Measurements from ENCODE around the gene RIGI.
A peak's percentile ranks its signal among the peaks of the same experiment; 100 is the strongest.
"Not testable (repeated sequence)": the region's sequence is repeated elsewhere in the genome, so short reads cannot be mapped to it uniquely, and the experiment has no call there.

The RIGI gene

DNA sequence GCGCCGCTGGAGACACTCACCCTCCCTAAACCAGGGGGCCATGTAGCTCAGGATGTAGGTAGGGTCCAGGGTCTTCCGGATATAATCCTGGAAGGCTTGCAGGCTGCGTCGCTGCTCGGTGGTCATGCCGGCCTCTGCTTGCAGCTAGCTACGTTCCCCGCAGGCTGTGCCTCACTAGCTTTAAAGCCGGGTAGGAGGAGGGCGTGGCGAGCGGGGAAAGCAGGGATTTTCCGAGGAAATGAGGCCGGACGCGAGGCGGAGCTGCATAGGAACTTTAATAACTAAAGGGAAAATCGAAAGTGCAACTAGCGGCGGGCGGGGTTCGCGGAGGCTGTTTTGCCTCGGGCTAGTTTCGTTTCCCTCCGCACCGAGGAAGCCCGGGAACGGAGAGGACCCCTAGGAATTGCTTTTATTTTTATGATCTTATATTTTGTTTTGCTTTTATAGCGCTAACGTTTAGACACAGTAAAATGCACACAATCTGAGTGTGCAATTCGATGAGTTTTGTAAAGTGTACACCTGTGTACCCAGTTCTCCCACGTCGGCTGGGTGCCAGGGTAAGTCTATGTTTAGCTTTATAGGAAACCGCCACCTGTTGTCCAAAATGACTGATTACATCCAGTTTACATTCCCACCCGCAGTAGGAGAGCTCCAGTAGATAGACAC, at the start of gene RIGI:
Gene RIGI, minus strand, starts transcription at position 156 of the 666 bp plus-strand sequence. Its CDS starts 30 bp downstream, at position 126.
- DNase-seq (ENCODE audit: low read depth), result peak; percentile 65

GRCh38 chr9:32574858-32575257, 48.9 kb upstream of the RIGI start:
- DNase-seq (ENCODE audit: low read depth), result no peak

DNA sequence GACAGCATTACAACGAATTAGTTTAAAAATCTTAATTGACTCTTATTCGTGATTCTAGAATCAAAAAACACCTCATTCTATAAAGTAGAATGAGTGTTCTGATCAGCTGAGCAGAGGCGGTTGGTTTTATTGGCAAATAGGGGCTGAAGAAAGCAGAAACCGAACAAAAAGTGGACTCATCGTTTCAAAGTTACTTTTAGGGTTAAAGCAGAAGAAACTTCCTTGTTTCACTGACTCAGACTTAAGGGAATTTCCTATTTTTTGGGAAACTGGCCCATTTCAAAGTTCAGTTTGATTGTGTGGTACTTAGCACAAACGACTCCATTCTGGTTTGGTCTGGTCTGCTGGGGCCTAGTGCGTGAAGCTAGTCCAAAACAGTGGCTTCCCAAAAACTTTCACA, 47.8 kb upstream of the RIGI start:
- no peak for DNase-seq (ENCODE audit: low read depth)

DNA sequence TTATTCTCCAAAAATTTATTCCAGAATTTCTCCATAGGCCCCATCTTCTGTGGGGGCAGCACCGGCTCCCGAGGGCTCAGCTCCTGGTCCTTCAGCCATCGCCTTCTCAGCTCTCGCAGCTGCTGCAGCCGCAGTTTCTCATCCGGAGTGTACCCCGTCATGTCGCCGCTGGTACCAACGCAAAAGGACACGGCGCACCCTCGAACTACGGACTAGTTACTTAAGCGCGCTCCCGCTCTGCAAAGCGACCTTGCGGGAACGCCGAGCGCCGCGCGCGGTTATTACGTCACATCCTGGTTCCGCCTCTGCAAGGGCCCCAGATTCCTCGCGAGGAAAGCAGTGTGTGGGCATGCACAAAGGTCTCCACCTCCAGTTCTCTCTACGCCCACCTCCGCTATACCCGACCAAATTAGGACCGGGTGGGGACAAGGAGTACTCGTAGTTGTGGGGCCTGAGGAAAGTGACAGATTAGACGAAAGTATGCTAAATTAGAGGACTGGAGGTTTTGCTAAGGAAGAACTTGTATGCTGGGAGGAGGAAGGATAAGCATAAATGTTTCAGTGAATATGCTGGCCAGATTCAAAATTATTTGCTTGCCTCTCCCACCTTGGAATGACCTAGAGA, 47.0 kb upstream of the RIGI start, which contains the start of gene NDUFB6:
Gene NDUFB6, minus strand, starts transcription at position 260 of the 624 bp plus-strand sequence. Its CDS starts 99 bp downstream, at position 161.
- peak; percentile 92 for DNase-seq (ENCODE audit: low read depth)

DNA sequence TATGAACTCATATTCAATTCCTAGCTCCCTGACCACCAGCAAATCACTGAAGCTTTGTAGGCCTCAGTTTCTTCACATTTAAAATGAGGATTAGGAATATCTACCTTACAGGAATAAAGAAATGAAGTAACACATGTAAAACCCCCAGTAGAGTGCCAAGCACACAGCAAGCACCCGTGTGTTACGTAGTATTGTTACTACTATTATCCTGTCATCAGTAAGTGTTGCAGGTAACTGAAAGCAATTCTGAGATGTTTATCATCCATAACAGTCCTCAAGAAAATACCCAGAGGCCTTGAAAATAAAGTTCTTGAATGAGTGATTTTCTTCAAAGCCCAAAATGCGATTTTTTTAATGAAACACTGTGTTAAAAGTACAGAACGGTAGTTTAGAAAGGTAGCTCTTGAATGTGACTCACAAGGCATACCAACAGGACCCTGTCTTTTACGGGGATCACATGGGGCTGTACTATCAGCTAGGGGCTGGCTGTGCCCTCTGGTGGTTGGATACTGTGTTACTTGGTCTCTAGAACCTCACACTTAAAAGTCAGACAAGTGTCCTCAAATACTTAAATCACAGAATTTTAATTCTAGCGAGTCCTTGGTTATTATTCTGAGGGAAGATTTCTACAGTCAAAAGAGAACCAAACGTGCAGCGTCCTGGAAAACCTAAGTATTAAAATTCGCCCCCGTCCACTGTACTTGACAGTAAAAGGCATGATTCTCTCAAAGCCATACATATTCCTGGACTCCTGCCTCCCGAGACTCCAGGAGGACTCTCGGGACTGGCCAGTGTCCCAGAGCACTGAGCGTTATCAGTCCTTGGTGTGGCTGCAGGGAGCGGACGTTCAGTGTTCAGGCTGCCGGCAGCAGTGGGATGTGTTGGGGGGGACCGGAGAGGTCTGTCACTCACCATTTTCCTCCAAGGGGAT, 46.2 kb upstream of the RIGI start:
- DNase-seq (ENCODE audit: low read depth), result peak; percentile 65

GRCh38 chr9:32570262-32570661, 44.3 kb upstream of the RIGI start:
- no peak for DNase-seq (ENCODE audit: low read depth)

DNA sequence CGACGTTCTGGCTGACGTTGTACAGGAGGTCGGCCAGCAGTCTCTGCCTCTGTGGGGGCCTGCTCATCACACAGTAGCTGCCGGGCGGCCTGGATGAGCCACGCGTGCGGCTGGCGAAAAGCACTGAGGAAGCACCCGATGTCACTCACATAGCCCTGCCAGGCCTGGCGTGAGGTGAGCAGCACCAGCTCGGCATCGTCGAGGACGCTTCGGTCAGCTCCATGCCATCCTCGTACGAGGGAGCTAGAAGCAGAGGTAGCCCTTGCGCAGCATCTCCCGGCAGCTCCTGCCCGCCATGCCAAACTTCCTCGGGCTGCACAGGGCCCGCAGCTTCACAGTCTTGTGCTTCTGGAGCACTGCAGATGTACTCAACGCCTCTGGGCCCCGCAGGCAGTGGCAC, 40.8 kb upstream of the RIGI start:
- no peak for DNase-seq (ENCODE audit: low read depth)

DNA sequence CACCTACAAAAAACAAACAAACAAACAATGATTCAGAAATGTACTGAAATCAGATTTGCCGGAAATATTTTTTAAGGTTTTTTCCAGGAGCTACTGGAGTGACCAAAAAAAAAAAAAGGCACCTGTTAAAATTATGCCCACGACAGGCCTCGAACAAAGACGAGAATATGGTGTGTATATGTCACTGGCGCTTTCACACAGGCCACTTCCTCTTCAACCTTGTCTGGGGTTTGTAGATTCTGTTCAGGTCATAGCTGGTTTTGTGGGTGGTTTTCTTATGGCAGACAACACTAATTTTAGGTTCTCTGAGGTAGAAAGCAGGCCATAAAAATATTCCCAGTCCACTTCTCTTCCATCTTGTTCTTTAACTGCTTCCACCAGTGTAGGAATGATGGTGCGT, 40.0 kb upstream of the RIGI start:
- DNase-seq (ENCODE audit: low read depth), result no peak

- no peak for DNase-seq (ENCODE audit: low read depth)
These were observed 32.5 kb upstream of the RIGI start for GRCh38 chr9:32558408-32558934.

- DNase-seq (ENCODE audit: low read depth), result no peak
These were observed 28.6 kb upstream of the RIGI start for GRCh38 chr9:32554591-32554990.

DNA sequence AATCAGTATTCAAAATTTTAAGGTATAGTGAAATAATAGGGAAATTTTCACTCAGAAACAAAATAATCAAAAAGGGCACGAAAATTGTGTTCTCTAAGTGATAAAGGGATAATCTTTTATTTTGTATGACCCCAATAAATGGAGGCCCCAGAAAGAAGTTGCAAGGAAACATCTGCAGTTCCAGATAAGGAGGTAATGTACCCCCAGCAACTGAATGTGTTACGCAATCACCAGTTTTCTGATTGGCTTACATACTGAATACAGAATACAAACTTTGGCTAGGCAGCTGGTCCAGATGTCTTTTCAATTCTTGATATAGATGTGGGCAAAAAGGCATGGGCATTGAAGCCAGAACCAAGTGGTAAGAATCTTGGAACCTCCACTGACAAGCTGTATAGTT, 28.1 kb upstream of the RIGI start:
- DNase-seq (ENCODE audit: low read depth), result no peak

- DNase-seq (ENCODE audit: low read depth), result peak; percentile 86
These were observed 26.3 kb upstream of the RIGI start, which contains the start of the genes SMIM27 and TOPORS for GRCh38 chr9:32552172-32552872. SMIM27 (plus strand) TSS chr9:32552327; CDS start chr9:32552435, 108 bp downstream. TOPORS (minus strand) TSS chr9:32552586; CDS start chr9:32552436, 150 bp downstream.

DNA sequence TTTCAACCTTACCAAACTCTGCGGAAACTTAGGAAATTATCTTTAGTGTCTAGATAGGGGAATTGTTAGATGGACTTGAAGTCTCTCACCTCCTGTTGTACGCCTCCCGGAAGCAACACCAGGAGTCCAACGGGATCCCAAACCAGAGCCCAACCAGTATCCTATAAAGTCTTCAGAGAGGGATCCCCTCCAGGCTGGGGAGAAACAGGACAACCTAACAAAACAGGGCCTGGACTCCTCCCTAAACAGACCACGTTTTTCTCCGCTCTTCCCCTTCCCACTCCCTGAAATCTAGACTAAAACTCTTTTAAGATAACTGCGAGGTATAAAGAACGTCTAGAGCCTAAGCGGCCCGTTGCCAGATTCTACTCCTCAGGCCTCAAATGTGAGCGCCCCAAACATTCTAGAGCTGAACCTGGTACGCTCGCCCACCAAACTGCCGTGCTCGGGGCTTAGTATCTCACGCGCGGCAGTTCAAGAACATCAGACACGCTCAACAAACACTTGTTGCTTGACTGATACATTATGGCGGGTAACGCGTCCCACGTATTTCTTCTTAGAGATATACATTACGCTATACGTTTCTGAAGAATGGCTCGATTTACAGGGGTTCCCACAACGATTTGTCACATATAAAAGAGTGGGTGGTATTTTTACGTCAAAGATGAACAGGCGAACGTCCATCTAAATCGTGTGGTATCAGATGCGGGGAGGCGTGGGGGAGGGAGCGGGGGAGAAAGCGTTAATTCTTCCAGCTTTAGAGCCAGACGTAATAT, 25.5 kb upstream of the RIGI start:
- peak; percentile 31 for DNase-seq (ENCODE audit: low read depth)

- DNase-seq (ENCODE audit: low read depth), result peak; percentile 92
These were observed 24.7 kb upstream of the RIGI start for GRCh38 chr9:32550562-32551275.

- DNase-seq (ENCODE audit: low read depth), result no peak
These were observed 24.2 kb upstream of the RIGI start for GRCh38 chr9:32550150-32550561.

GRCh38 chr9:32548213-32548612, 22.2 kb upstream of the RIGI start:
- not testable (repeated sequence) for DNase-seq (ENCODE audit: low read depth)

- no peak for DNase-seq (ENCODE audit: low read depth)
These were observed 19.9 kb upstream of the RIGI start for GRCh38 chr9:32545884-32546283.

DNA sequence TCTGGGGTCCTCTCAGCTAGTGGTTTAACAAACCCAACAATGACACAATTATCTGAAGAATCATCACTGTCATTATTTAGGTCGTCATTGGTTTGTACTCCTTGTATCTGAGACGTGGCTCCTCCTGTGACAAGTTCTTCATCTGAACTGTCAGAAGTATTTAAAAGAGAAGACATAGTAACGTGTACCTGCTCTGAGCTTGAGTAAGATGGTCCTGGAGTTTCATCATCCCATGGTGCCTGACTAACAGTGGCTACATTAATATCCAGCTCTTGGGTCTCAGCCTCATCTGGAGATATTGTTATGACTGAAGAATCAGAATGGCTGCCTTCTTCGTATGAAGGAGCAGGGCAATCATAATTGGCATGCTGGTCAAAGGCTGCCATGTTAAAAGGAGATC, 17.1 kb upstream of the RIGI start:
- no peak for DNase-seq (ENCODE audit: low read depth)

DNA sequence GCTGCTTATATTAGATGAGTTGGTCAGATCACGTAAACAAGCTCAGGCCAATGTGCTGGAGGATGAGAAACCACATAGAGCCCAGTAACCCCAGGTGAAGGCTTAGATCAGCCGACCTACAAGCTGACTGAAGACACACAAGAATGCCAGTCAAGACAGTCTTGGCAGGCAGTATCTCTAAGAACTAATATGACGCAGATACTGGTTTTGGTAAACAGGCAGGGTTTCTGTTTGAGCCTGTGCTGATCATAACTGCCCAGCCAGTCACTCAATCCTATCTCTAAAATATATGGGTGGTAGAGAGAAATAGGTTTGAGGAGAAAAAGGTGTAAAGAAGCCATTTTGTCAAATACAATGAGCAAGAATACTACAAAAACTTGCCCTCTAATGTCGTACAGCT, 7.8 kb upstream of the RIGI start:
- no peak for DNase-seq (ENCODE audit: low read depth)

- DNase-seq (ENCODE audit: low read depth), result no peak
These were observed 7.3 kb upstream of the RIGI start for GRCh38 chr9:32533336-32533735.

Data from activated gamma-delta T cell treated with anti-CD3 and anti-CD28 coated beads, Interleukin-2, amount 50 U/mL, for 16 hours (primary cell).